Measurements from ENCODE around the gene FSTL3. TPM values are rescaled to one million over a fixed set of nuclear protein-coding genes. Genes with fewer than 3 reads are reported as not detected.

FSTL3 gene
- total and polyA plus RNA-seq, 2 of the 13 experiments (the other 11 are each of a cell fraction or from before 2014, with no cell fraction given), result 13.5 to 15.6 TPM

DNA sequence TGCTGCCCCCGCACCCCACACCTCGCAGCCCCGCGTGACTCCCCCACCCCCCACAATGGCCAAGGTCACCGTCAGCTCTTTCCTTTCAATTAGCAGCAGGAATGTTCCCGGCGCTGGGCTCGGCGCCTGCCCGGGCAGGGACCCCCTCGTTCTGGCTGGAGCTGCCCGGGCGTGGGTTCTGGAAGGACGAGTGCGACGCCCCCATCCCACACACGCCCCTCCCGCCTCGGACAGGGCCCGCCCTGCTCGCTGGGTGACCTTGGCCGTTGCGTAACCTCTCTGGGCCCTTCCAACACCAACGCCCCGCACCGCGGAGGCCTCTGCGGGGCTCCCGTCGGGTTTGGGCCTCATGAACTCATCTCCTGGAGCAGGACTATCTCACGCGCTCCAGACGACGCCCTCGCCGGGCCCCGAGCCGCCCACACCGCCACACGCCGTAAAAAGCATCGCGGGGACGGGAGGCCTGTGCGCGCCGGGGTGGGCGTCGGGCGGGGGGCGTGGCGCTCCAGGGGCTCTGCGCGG is 42.9 kb downstream of the FSTL3 start (continued):
- TF ChIP-seq MNT (IDR thresholded peaks at IDR 0.05) (no peak), SPEN (CRISPR knock-in tag; IDR thresholded peaks at IDR 0.05; ENCODE audit: low read depth) (peak; percentile 59), ZNF383 (CRISPR knock-in tag; IDR thresholded peaks at IDR 0.05; ENCODE audit: borderline replicate concordance) (no peak), MTA1 (CRISPR knock-in tag; IDR thresholded peaks at IDR 0.05; ENCODE audit: borderline replicate concordance) (peak; percentile 45; the same call in 1 of the 2 replicates), HDAC1 (CRISPR knock-in tag; IDR thresholded peaks at IDR 0.05) (peak; percentile 69), ZNF580 (CRISPR knock-in tag; IDR thresholded peaks at IDR 0.05; ENCODE audit: borderline replicate concordance, low read depth) (no peak), ZEB1 (IDR thresholded peaks at IDR 0.05; ENCODE audit: insufficient replicate concordance, low read depth) (no peak)
- TF ChIP-seq, protein P1, sequence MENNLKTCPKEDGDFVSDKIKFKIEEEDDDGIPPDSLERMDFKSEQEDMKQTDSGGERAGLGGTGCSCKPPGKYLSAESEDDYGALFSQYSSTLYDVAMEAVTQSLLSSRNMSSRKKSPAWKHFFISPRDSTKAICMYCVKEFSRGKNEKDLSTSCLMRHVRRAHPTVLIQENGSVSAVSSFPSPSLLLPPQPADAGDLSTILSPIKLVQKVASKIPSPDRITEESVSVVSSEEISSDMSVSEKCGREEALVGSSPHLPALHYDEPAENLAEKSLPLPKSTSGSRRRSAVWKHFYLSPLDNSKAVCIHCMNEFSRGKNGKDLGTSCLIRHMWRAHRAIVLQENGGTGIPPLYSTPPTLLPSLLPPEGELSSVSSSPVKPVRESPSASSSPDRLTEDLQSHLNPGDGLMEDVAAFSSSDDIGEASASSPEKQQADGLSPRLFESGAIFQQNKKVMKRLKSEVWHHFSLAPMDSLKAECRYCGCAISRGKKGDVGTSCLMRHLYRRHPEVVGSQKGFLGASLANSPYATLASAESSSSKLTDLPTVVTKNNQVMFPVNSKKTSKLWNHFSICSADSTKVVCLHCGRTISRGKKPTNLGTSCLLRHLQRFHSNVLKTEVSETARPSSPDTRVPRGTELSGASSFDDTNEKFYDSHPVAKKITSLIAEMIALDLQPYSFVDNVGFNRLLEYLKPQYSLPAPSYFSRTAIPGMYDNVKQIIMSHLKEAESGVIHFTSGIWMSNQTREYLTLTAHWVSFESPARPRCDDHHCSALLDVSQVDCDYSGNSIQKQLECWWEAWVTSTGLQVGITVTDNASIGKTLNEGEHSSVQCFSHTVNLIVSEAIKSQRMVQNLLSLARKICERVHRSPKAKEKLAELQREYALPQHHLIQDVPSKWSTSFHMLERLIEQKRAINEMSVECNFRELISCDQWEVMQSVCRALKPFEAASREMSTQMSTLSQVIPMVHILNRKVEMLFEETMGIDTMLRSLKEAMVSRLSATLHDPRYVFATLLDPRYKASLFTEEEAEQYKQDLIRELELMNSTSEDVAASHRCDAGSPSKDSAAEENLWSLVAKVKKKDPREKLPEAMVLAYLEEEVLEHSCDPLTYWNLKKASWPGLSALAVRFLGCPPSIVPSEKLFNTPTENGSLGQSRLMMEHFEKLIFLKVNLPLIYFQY (CRISPR knock-in tag; IDR thresholded peaks at IDR 0.05; ENCODE audit: borderline replicate concordance), result peak; percentile 58; the same call in 1 of the 2 replicates

Measured in HepG2 (cell line).